DOHH2 (cell line): ENCODE data around the gene STK4.
"Not testable (repeated sequence)": the region's sequence is repeated elsewhere in the genome, so short reads cannot be mapped to it uniquely, and the experiment has no call there.

Source experiments
- H3F3A ChIP-seq: fragments of 200-600 bp; sonication (generic), shearing (Covaris generic); 2 replicates; pipeline ENCODE4 v1.6.0; 2016; ENCODE audit warnings: antibody characterized with exemption, mild to moderate bottlenecking; ENCODE audit not compliant: control insufficient read depth, insufficient read depth
- H3K27ac ChIP-seq: fragments of 200-600 bp; sonication (generic); 2 replicates; pipeline ENCODE4 v1.5.1; 2014; ENCODE audit warnings: low read depth, mild to moderate bottlenecking, low read length, moderate library complexity
- H3K27me3 ChIP-seq: fragments of 200-600 bp; sonication (generic); 2 replicates; pipeline ENCODE4 v1.6.1; 2014; ENCODE audit warnings: mild to moderate bottlenecking, low read length, mixed read lengths; ENCODE audit not compliant: control insufficient read depth
- H3K36me3 ChIP-seq: fragments of 200-600 bp; sonication (generic); 2 replicates; pipeline ENCODE4 v1.6.1; 2014; ENCODE audit warnings: mild to moderate bottlenecking, low read length, moderate library complexity, mixed read lengths; ENCODE audit not compliant: control insufficient read depth
- H3K4me1 ChIP-seq: fragments of 200-600 bp; sonication (generic); 2 replicates; pipeline ENCODE4 v1.6.1; 2014; ENCODE audit warnings: mild to moderate bottlenecking, low read length, mixed read lengths; ENCODE audit not compliant: control insufficient read depth
- H3K4me2 ChIP-seq: fragments of 200-600 bp; sonication (generic); 2 replicates; pipeline ENCODE4 v1.6.0; 2014; ENCODE audit warnings: mild to moderate bottlenecking, low read length, moderate library complexity
- H3K4me3 ChIP-seq: fragments of 200-600 bp; sonication (generic); 2 replicates; pipeline ENCODE4 v1.5.1; 2014; ENCODE audit warnings: mild to moderate bottlenecking, low read length, mixed read lengths
- H3K79me2 ChIP-seq: fragments of 200-600 bp; sonication (generic); 2 replicates; pipeline ENCODE4 v1.6.1; 2014; ENCODE audit warnings: mild to moderate bottlenecking, low read length, mixed read lengths; ENCODE audit not compliant: control insufficient read depth
- H3K9me2 ChIP-seq: fragments of 200-600 bp; sonication (generic); replicated peaks from 2 replicates; pipeline ENCODE4 v1.6.1; 2014; ENCODE audit warnings: mild to moderate bottlenecking, low read length, mixed read lengths; ENCODE audit not compliant: control insufficient read depth
- H3K9me3 ChIP-seq: fragments of 200-600 bp; sonication (generic); 2 replicates; pipeline ENCODE4 v1.6.1; 2014; ENCODE audit warnings: antibody characterized with exemption, low read length, mixed read lengths; ENCODE audit not compliant: control insufficient read depth, insufficient read depth
- H4K20me1 ChIP-seq: fragments of 200-600 bp; sonication (generic); 2 replicates; pipeline ENCODE4 v1.6.0; 2014; ENCODE audit warnings: low read depth, mild to moderate bottlenecking, antibody characterized with exemption, low read length, moderate library complexity; ENCODE audit not compliant: control insufficient read depth, insufficient read depth
- EZH2phosphoT487 ChIP-seq: fragments of 200-600 bp; sonication (generic); IDR thresholded peaks from 2 replicates; pipeline ENCODE4 v1.6.1; 2017; ENCODE audit warnings: borderline replicate concordance, mild to moderate bottlenecking, antibody characterized with exemption, low read length, moderate library complexity, mixed read lengths
- TF ChIP-seq, protein P1 (sequence below): fragments of 200-600 bp; sonication (generic); IDR thresholded peaks from one replicate; pipeline ENCODE4 v1.5.1; 2014; ENCODE audit warnings: antibody characterized with exemption, mild to moderate bottlenecking, low read depth, low read length; ENCODE audit not compliant: poor library complexity, severe bottlenecking

Gene STK4

DNA sequence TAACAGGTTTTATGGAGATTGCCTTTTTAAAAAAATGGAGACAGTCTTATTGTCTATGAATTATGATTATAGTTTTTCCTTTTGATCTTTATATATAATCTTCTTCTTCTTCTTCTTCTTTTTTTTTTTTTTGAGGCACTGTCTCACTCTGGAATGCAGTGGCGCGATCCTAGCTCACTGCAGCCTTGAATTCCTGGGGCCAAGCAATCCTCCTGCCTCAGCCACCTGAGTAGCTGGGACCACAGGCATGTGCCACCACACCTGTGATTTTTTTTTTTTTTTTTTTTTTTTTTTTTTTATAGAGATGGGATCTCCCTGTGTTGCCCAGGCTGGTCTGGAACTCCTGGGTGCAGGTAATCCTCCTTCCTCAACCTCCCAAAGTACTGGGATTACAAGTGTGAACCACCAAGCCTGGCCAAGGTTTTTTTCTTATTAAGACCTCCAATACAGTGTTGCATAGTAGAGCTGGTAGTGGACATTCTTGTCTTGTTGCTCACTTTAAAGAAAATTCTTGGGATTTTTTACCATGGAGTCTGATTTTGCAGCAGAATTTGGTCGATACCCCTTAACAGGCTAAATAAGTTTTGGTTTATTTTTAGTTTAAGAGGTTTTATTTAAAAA is 46.5 kb downstream of the STK4 start:
- Histone ChIP-seq H3K36me3 (peaks cover 87% of the 10 kb centered on the region), H3K9me3 (no peaks in the 10 kb centered on the region), H3K27ac (no peak overlapping the region), H3K79me2 (peaks cover 84% of the 10 kb centered on the region), H3K4me3 (no peak overlapping the region), H3K4me2 (no peak overlapping the region), H3K27me3 (no peaks in the 10 kb centered on the region), H3F3A (peaks cover 21% of the 10 kb centered on the region), H3K4me1 (peaks cover 6% of the 10 kb centered on the region), H4K20me1 (peaks cover 11% of the 10 kb centered on the region), H3K9me2 (no peaks in the 10 kb centered on the region)
- TF ChIP-seq, protein P1, sequence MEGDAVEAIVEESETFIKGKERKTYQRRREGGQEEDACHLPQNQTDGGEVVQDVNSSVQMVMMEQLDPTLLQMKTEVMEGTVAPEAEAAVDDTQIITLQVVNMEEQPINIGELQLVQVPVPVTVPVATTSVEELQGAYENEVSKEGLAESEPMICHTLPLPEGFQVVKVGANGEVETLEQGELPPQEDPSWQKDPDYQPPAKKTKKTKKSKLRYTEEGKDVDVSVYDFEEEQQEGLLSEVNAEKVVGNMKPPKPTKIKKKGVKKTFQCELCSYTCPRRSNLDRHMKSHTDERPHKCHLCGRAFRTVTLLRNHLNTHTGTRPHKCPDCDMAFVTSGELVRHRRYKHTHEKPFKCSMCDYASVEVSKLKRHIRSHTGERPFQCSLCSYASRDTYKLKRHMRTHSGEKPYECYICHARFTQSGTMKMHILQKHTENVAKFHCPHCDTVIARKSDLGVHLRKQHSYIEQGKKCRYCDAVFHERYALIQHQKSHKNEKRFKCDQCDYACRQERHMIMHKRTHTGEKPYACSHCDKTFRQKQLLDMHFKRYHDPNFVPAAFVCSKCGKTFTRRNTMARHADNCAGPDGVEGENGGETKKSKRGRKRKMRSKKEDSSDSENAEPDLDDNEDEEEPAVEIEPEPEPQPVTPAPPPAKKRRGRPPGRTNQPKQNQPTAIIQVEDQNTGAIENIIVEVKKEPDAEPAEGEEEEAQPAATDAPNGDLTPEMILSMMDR, result no peak
- no peak for TF ChIP-seq EZH2phosphoT487

DNA sequence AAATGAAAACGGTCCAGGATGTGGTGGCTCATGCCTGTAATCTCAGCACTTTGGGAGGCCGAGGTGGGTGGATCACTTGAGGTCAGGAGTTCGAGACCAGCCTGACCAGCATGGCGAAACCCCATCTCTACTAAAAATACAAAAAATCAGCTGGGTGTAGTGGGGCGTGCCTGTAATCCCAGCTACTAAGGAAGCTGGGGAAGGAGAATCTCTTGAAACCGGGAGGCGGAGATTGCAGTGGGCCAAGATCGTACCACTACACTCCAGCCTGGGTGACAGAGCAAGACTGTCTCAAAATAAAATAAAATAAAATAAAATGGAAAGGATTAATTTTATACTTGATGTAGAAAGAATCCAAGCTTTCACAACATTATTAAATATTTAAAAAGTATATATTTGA is 47.8 kb downstream of the STK4 start:
- H3K36me3 ChIP-seq, result peaks cover 85% of the 10 kb centered on the region
- H3F3A ChIP-seq, result peaks cover 18% of the 10 kb centered on the region
- H3K9me2 ChIP-seq, H3K4me2 ChIP-seq, H3K27ac ChIP-seq, H3K27me3 ChIP-seq, H3K4me1 ChIP-seq, H3K9me3 ChIP-seq, H3K4me3 ChIP-seq: not testable (repeated sequence)
- peaks cover 75% of the 10 kb centered on the region for H3K79me2 ChIP-seq
- peaks cover 11% of the 10 kb centered on the region for H4K20me1 ChIP-seq

DNA sequence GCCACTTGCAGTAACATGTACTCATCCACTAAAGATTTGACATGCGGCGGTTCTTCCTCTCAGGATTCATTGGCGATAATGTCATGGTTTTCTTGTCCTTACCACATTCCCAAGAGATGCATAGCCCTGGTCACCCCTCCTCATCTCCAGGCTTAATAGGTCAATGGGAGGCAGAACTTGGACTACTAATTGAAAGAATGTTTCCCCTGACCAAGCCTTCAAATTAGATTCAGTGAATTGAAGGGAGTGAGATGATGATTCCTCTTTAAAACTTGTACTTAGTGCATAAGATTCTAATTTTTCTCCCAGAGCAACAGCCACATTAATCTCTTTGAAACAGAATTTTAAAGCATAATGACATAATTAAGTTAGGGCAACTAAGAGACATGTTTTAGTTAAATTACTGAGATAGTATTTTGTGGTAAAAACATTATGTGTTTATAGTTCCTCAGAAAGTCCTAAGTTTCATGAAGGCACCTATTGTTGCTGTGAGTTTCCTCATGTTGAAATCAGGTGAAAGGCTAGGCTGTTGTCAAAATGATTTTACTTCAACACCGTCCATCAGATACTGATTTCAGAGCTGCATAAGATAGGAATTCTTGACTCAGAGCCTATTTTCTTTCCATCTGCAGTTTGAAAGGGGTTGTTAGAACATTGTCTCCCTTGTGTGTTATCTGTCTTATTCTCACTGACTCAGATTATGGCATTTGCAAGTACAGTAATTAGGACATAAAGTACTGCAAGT is 48.5 kb downstream of the STK4 start:
- peaks cover 12% of the 10 kb centered on the region for H3F3A ChIP-seq
- no peaks in the 10 kb centered on the region for H3K9me3 ChIP-seq
- peaks cover 85% of the 10 kb centered on the region for H3K36me3 ChIP-seq
- H3K4me2 ChIP-seq, result no peak overlapping the region
- no peaks in the 10 kb centered on the region for H3K9me2 ChIP-seq
- no peak overlapping the region for H3K27ac ChIP-seq
- TF ChIP-seq EZH2phosphoT487, result no peak
- H3K4me3 ChIP-seq, result no peak overlapping the region
- H3K4me1 ChIP-seq, result peaks cover 6% of the 10 kb centered on the region
- H3K27me3 ChIP-seq, result no peaks in the 10 kb centered on the region
- H3K79me2 ChIP-seq, result peaks cover 75% of the 10 kb centered on the region
- H4K20me1 ChIP-seq, result peaks cover 11% of the 10 kb centered on the region

DNA sequence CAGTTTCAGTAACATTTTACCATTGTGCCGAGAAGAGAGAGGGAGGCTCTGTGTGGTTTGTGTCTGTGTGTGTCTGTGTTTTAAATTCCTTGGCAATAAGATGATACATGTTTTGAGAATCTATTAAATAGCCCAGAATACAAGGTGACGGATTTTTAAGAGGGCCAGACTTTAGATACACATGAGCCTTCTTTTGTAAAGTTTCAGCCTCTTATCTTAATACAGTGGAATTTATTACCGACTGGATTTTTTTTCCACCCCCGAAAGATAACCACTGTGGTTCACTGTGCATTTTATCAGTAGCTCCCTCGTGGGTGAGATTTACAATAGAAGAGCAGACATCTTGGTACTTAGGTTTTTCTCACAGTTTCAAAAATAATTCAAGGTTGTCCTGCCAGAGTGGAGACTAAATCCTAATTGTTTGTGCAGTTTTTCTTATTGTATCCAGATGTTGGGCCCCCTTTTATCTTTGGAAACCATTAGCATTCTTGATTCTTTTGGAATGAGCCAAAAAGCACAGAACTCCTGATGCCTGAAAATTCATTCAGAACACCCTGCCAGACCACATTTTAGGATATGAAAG is 49.9 kb downstream of the STK4 start:
- peaks cover 6% of the 10 kb centered on the region; the same call in 1 of the 2 replicates for H3F3A ChIP-seq
- peaks cover 5% of the 10 kb centered on the region; the same call in 1 of the 2 replicates for H4K20me1 ChIP-seq
- no peaks in the 10 kb centered on the region for H3K27me3 ChIP-seq
- no peaks in the 10 kb centered on the region for H3K9me2 ChIP-seq
- TF ChIP-seq EZH2phosphoT487, result no peak
- TF ChIP-seq, protein P1, result no peak
- H3K9me3 ChIP-seq, result no peaks in the 10 kb centered on the region
- no peak overlapping the region for H3K4me3 ChIP-seq
- H3K27ac ChIP-seq, result no peak overlapping the region
- peaks cover 87% of the 10 kb centered on the region for H3K36me3 ChIP-seq
- H3K79me2 ChIP-seq, result peaks cover 74% of the 10 kb centered on the region
- peaks cover 2% of the 10 kb centered on the region for H3K4me1 ChIP-seq
- H3K4me2 ChIP-seq, result no peak overlapping the region
